Activated CD4-positive, alpha-beta T cell treated with anti-CD3 and anti-CD28 coated beads for 36 hours (primary cell): Measurements from ENCODE around the gene LGALSL. TPM values are rescaled to one million over a fixed set of nuclear protein-coding genes. Genes with fewer than 3 reads are reported as not detected.

Experiments used
- ATAC-seq: fragments of 200-7000 bp; cut with Tn5 transposase; one replicate; pipeline ENCODE4 v1.10.0; 2021; ENCODE audit warnings: mild to moderate bottlenecking, moderate library complexity
- CTCF ChIA-PET: fragments of 350-600 bp; sonication (Branson Sonifier 250); formaldehyde crosslinking; loops from one replicate; lab custom pipeline; 2021; ENCODE audit warnings: antibody characterized with exemption; lab: Charles Lee
- POLR2A ChIA-PET: fragments of 350-600 bp; sonication (Branson Sonifier 250); formaldehyde crosslinking; loops from one replicate; lab custom pipeline; 2021; ENCODE audit warnings: antibody characterized with exemption, inconsistent platforms; lab: Charles Lee
- DNase-seq: peaks from one replicate; pipeline ENCODE4 v3.0.0-alpha.2; 2020
- H3K27ac Mint-ChIP-seq: one replicate; pipeline ENCODE4 v1.8.0; 2021; ENCODE audit warnings: mixed read lengths
- H3K27me3 Mint-ChIP-seq: one replicate; pipeline ENCODE4 v1.8.0; 2021; ENCODE audit warnings: mixed read lengths
- H3K36me3 Mint-ChIP-seq: one replicate; pipeline ENCODE4 v1.8.0; 2021; ENCODE audit warnings: low read depth, mixed read lengths
- H3K4me1 Mint-ChIP-seq: one replicate; pipeline ENCODE4 v1.8.0; 2021; ENCODE audit warnings: mixed read lengths
- H3K4me3 Mint-ChIP-seq: one replicate; pipeline ENCODE4 v1.8.0; 2021; ENCODE audit warnings: mild to moderate bottlenecking, moderate library complexity, mixed read lengths
- H3K9me3 Mint-ChIP-seq: one replicate; pipeline ENCODE4 v1.8.0; 2021; ENCODE audit warnings: low read depth, mixed read lengths
- intact Hi-C, 2 experiments: fragments of 100-400 bp; cut with DNase I in 1 of 2; cut with micrococcal nuclease in 1 of 2; formaldehyde crosslinking; loops; one replicate each; pipeline versions ENCODE4 v1.14.2 to v1.15.1; 2022 to 2024; cut with DNase I, micrococcal nuclease
- total RNA-seq, 2 experiments: library from RNA; stranded (reverse); gene quantifications; one replicate each; pipeline ENCODE4 v1.2.3, GENCODE V29; 2021

The LGALSL gene
- total RNA-seq = 1 to 10 TPM; 1.9 to 2.2 TPM

GRCh38 chr2:64453770-64454385 is at the start of gene LGALSL:
Gene LGALSL, plus strand, starts transcription at chr2:64454162. Its CDS starts 384 bp downstream, at chr2:64454546.
- Mint-ChIP-seq H3K4me3 (peak within 1 kb of the TSS; percentile 76), H3K27me3 (peaks cover 19% of the 10 kb centered on the region)

GRCh38 chr2:64404743-64405142 is 49.2 kb upstream of the LGALSL start:
- Mint-ChIP-seq H3K4me3 (no peak overlapping the region), H3K27me3 (no peaks in the 10 kb centered on the region), H3K9me3 (no peaks in the 10 kb centered on the region), H3K27ac (no peak overlapping the region), H3K4me1 (no peaks in the 10 kb centered on the region), H3K36me3 (no peaks in the 10 kb centered on the region)
- intact Hi-C loops = no loop called here
- ATAC-seq = no peak
- ChIA-PET CTCF (no interaction called here), POLR2A (no interaction called here)
- no peak for DNase-seq

More at GRCh38 chr2:64453770-64454385, at the start of gene LGALSL:
- H3K9me3 Mint-ChIP-seq = no peaks in the 10 kb centered on the region
- CTCF ChIA-PET = no interaction called here
- H3K4me1 Mint-ChIP-seq = peaks cover 5% of the 10 kb centered on the region
- POLR2A ChIA-PET = no interaction called here
- ATAC-seq (peak; percentile 77), DNase-seq (peak; percentile 68)
- H3K27ac Mint-ChIP-seq = peak within 1 kb of the TSS; percentile 62
- H3K36me3 Mint-ChIP-seq = peaks cover 2% of the 10 kb centered on the region
- intact Hi-C loops = no loop called here

DNA sequence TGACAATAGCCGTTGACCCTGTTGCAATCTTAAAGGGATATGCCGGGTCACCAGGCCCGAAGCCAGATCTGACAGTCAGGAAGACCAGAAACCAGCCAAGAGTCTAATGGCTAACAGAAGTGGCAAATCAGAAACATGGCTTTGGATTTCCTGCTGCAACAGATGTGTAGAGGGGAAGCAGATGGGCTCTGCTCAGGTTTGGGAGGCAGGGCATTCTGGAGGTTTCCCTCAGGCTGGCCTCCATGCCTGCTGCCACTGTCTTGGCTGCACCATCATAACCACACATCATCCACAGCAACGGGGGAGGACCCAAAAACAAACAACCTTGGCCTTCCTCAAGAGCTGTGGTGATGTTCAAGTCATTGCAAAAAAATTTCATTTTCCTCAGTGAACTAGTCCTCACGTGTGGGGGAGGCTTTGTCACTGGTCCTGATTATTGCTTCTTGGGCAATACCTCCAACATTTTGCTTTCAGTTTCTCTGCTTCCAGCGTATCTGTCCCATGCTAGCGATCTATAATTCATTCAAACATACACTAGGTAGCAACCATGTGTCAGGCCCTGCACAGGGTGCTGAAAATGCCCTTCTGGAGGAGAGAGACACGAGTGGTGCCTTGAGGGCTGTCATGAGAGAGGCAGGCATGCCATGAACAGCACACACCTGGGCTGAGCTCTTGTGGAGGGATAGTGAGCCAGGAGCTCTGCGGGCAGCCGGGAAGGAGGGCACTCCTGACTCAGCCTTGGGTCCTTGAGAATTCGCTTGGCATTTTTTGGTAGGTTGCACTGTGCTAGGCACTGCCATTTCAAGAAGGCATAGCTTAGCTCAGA is 48.2 kb upstream of the LGALSL start:
- Mint-ChIP-seq H3K27ac (no peak overlapping the region), H3K27me3 (no peaks in the 10 kb centered on the region), H3K4me1 (no peaks in the 10 kb centered on the region), H3K36me3 (no peaks in the 10 kb centered on the region), H3K9me3 (no peaks in the 10 kb centered on the region), H3K4me3 (no peak overlapping the region)
- ChIA-PET CTCF (interaction anchor here (0.6 to 2.0 kb wide), 3 partner anchors 33 to 529 kb away, joined by 3 to 7 read pairs (median 3); no protein-coding TSS in a partner anchor), POLR2A (interaction anchor here (0.6 kb wide), 1 partner anchor 737 kb away, joined by 4 read pairs; no protein-coding TSS in a partner anchor)
- ATAC-seq (no peak), DNase-seq (no peak)
- intact Hi-C loops = no loop called here

DNA sequence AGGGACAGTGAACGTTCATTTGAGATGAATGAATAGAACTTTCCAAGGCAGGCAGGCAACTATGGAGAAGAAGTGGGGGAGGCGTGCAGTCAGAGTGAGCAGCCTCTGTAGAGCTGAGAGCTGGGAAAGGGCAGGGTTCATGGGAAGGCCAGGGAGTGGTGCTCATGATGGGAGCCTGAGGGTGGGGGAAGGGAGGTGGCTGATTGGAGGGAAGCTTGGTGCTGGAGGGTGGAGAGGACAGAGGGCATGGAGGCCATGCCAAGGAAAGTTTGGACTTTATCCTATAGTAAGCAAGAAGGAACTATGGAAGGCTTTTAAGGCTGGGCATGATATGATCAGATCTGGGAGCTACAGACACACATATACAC is 47.6 kb upstream of the LGALSL start:
- no peaks in the 10 kb centered on the region for H3K27me3 Mint-ChIP-seq
- ChIA-PET POLR2A (interaction anchor here (0.6 kb wide), 1 partner anchor 737 kb away, joined by 4 read pairs; no protein-coding TSS in a partner anchor), CTCF (interaction anchor here (0.6 to 2.0 kb wide), 2 partner anchors 82 to 529 kb away, joined by 3 to 7 read pairs; no protein-coding TSS in a partner anchor)
- H3K4me1 Mint-ChIP-seq = no peaks in the 10 kb centered on the region
- no peak overlapping the region for H3K4me3 Mint-ChIP-seq
- no peaks in the 10 kb centered on the region for H3K36me3 Mint-ChIP-seq
- no peaks in the 10 kb centered on the region for H3K9me3 Mint-ChIP-seq
- ATAC-seq (no peak), DNase-seq (no peak)
- no peak overlapping the region for H3K27ac Mint-ChIP-seq
- intact Hi-C loops = no loop called here

- no peak for ATAC-seq
- H3K27ac Mint-ChIP-seq = no peak overlapping the region
- POLR2A ChIA-PET = no interaction called here
- intact Hi-C loops = no loop called here
- CTCF ChIA-PET = no interaction called here
- H3K9me3 Mint-ChIP-seq = no peaks in the 10 kb centered on the region
- no peaks in the 10 kb centered on the region for H3K27me3 Mint-ChIP-seq
- H3K36me3 Mint-ChIP-seq = no peaks in the 10 kb centered on the region
- H3K4me1 Mint-ChIP-seq = no peaks in the 10 kb centered on the region
- DNase-seq = no peak
- H3K4me3 Mint-ChIP-seq = no peak overlapping the region
These were observed 45.9 kb upstream of the LGALSL start for GRCh38 chr2:64408031-64408430.

DNA sequence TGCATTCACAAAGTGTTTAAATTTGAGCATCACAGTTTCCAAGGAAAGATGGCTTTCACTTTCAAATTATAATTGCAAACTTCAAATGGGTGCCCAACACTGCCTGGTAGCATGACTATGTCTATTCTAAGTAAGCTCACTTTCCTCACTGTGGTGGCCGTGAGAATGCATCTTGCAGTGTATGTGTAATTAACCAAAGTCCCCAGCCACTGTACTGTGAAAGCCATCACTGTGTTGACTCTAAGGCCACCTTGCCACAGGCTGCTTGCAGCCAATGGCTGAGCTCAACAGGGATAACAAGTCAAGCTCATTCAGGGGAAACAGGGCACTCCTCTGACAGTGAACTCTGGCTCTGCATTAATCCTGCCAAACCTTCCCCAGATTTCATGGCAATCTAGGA is 43.3 kb upstream of the LGALSL start:
- ATAC-seq (peak; percentile 70), DNase-seq (peak; percentile 12)
- POLR2A ChIA-PET = no interaction called here
- CTCF ChIA-PET = interaction anchor here (0.6 to 1.5 kb wide), 3 partner anchors 77 to 720 kb away, joined by 3 to 5 read pairs (median 4); no protein-coding TSS in a partner anchor
- no peak overlapping the region for H3K4me3 Mint-ChIP-seq
- no peaks in the 10 kb centered on the region for H3K4me1 Mint-ChIP-seq
- H3K27ac Mint-ChIP-seq = no peak overlapping the region
- intact Hi-C loops = no loop called here
- no peaks in the 10 kb centered on the region for H3K9me3 Mint-ChIP-seq
- H3K36me3 Mint-ChIP-seq = no peaks in the 10 kb centered on the region
- no peaks in the 10 kb centered on the region for H3K27me3 Mint-ChIP-seq

DNA sequence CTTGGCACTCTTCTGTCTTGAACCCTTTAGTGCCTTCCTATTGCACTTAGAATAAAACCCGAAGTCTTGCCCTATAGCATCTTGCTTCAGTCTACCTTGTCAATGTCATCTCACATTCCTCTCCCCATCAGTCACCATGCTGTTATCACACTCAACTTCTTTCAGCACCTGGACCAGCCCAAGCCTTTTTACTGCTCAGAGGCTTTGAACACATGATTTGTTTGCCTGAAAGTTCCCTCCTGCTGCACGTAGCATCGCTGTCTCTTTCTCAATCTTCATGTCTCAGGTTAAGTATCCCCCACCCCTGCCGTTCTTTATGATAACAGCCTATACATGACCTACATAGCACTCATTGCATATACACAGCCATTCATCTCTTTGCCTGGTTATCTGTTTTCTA is 41.3 kb upstream of the LGALSL start:
- intact Hi-C loops = no loop called here
- Mint-ChIP-seq H3K4me3 (no peak overlapping the region), H3K27me3 (no peaks in the 10 kb centered on the region), H3K27ac (no peak overlapping the region), H3K36me3 (no peaks in the 10 kb centered on the region), H3K4me1 (no peaks in the 10 kb centered on the region), H3K9me3 (no peaks in the 10 kb centered on the region)
- CTCF ChIA-PET = no interaction called here
- no peak for ATAC-seq
- POLR2A ChIA-PET = interaction anchor here (0.5 kb wide), 1 partner anchor 1114 kb away, joined by 3 read pairs; no protein-coding TSS in a partner anchor
- no peak for DNase-seq

- ATAC-seq (no peak), DNase-seq (peak; percentile 16)
- H3K27me3 Mint-ChIP-seq = no peaks in the 10 kb centered on the region
- H3K27ac Mint-ChIP-seq = no peak overlapping the region
- H3K4me1 Mint-ChIP-seq = no peaks in the 10 kb centered on the region
- ChIA-PET POLR2A (no interaction called here), CTCF (no interaction called here)
- H3K9me3 Mint-ChIP-seq = no peaks in the 10 kb centered on the region
- H3K36me3 Mint-ChIP-seq = no peaks in the 10 kb centered on the region
- intact Hi-C loops = no loop called here
- H3K4me3 Mint-ChIP-seq = no peak overlapping the region
These were observed 39.1 kb upstream of the LGALSL start for GRCh38 chr2:64414736-64415435.

- CTCF ChIA-PET = interaction anchor here (1.4 kb wide), 1 partner anchor 87 kb away, joined by 4 read pairs; no protein-coding TSS in a partner anchor
- POLR2A ChIA-PET = no interaction called here
- ATAC-seq = no peak
These were observed 36.3 kb upstream of the LGALSL start for GRCh38 chr2:64417624-64418023.

GRCh38 chr2:64419596-64420165 is 34.3 kb upstream of the LGALSL start:
- Mint-ChIP-seq H3K9me3 (no peaks in the 10 kb centered on the region), H3K27me3 (no peaks in the 10 kb centered on the region), H3K4me3 (no peak overlapping the region), H3K27ac (no peak overlapping the region), H3K36me3 (no peaks in the 10 kb centered on the region), H3K4me1 (no peaks in the 10 kb centered on the region)
- ChIA-PET POLR2A (no interaction called here), CTCF (interaction anchor here (1.0 to 1.6 kb wide), 3 partner anchors 67 to 89 kb away, joined by 3 to 5 read pairs (median 3); no protein-coding TSS in a partner anchor)
- intact Hi-C loops = no loop called here
- ATAC-seq (no peak), DNase-seq (no peak)

More at GRCh38 chr2:64417624-64418023, 36.3 kb upstream of the LGALSL start:
- H3K9me3 Mint-ChIP-seq = no peaks in the 10 kb centered on the region
- no peak overlapping the region for H3K4me3 Mint-ChIP-seq
- H3K27me3 Mint-ChIP-seq = no peaks in the 10 kb centered on the region
- H3K36me3 Mint-ChIP-seq = no peaks in the 10 kb centered on the region
- DNase-seq = no peak
- H3K4me1 Mint-ChIP-seq = no peaks in the 10 kb centered on the region
- no peak overlapping the region for H3K27ac Mint-ChIP-seq
- intact Hi-C loops = no loop called here

GRCh38 chr2:64420677-64421076 is 33.3 kb upstream of the LGALSL start:
- Mint-ChIP-seq H3K4me3 (no peak overlapping the region), H3K9me3 (no peaks in the 10 kb centered on the region), H3K27me3 (no peaks in the 10 kb centered on the region), H3K27ac (no peak overlapping the region), H3K36me3 (no peaks in the 10 kb centered on the region), H3K4me1 (no peaks in the 10 kb centered on the region)
- no peak for ATAC-seq
- no peak for DNase-seq
- POLR2A ChIA-PET = no interaction called here
- CTCF ChIA-PET = interaction anchor here (1.0 to 1.4 kb wide), 2 partner anchors 67 to 68 kb away, joined by 3 to 5 read pairs; no protein-coding TSS in a partner anchor
- intact Hi-C loops = no loop called here
